H9 (cell line): ENCODE measurements around the gene SOX12. TPM values are rescaled to one million over a fixed set of nuclear protein-coding genes. Genes with fewer than 3 reads are reported as not detected.

Experiments used
- DNase-seq: peaks from one replicate; pipeline ENCODE4 v3.0.0-alpha.2; 2017
- H2AFZ ChIP-seq: one replicate; pipeline ENCODE4 v1.6.1; 2013; ENCODE audit warnings: mild to moderate bottlenecking, low read length, control low read depth, moderate library complexity
- H2AK5ac ChIP-seq: 2 replicates; pipeline ENCODE4 v1.6.1; 2013; ENCODE audit warnings: low read length, control low read depth, mixed read lengths; ENCODE audit not compliant: insufficient read length
- H2BK120ac ChIP-seq: one replicate; pipeline ENCODE4 v1.6.1; 2013; ENCODE audit warnings: low read depth, mild to moderate bottlenecking, low read length, control low read depth, inconsistent platforms; ENCODE audit not compliant: poor library complexity, severe bottlenecking
- H2BK12ac ChIP-seq: 2 replicates; pipeline ENCODE4 v1.6.1; 2013; ENCODE audit warnings: low read length, control low read depth, mixed read lengths, low read depth; ENCODE audit not compliant: insufficient read length
- H2BK15ac ChIP-seq: 2 replicates; pipeline ENCODE4 v1.6.1; 2013; ENCODE audit warnings: low read depth, low read length, control low read depth
- H2BK20ac ChIP-seq: one replicate; pipeline ENCODE4 v1.6.1; 2013; ENCODE audit warnings: low read depth, mild to moderate bottlenecking, low read length, control low read depth, inconsistent platforms; ENCODE audit not compliant: poor library complexity, severe bottlenecking
- H2BK5ac ChIP-seq: 2 replicates; pipeline ENCODE4 v1.6.1; 2013; ENCODE audit warnings: low read length, control low read depth, mixed read lengths; ENCODE audit not compliant: insufficient read length
- H3K14ac ChIP-seq: 2 replicates; pipeline ENCODE4 v1.6.1; 2013; ENCODE audit warnings: low read length, control low read depth; ENCODE audit not compliant: insufficient read depth
- H3K18ac ChIP-seq: 2 replicates; pipeline ENCODE4 v1.6.1; 2013; ENCODE audit warnings: low read depth, mild to moderate bottlenecking, mixed read lengths, low read length, control low read depth; ENCODE audit not compliant: insufficient read length
- H3K23ac ChIP-seq: 2 replicates; pipeline ENCODE4 v1.6.1; 2013; ENCODE audit warnings: low read length, control low read depth, mixed read lengths, low read depth; ENCODE audit not compliant: insufficient read length
- H3K23me2 ChIP-seq: 2 replicates; pipeline ENCODE4 v1.6.1; 2013; ENCODE audit warnings: low read depth, mild to moderate bottlenecking, mixed read lengths, low read length, control low read depth; ENCODE audit not compliant: insufficient read length, poor library complexity, severe bottlenecking
- H3K27ac ChIP-seq: 2 replicates; pipeline ENCODE4 v1.5.1; 2013; ENCODE audit warnings: low read length, control low read depth, mixed read lengths, low read depth; ENCODE audit not compliant: insufficient read length
- H3K27me3 ChIP-seq: 2 replicates; pipeline ENCODE4 v1.6.1; 2013; ENCODE audit warnings: low read length, control low read depth, inconsistent platforms; ENCODE audit not compliant: insufficient read depth
- H3K4ac ChIP-seq: 2 replicates; pipeline ENCODE4 v1.6.1; 2013; ENCODE audit warnings: low read depth, mild to moderate bottlenecking, control low read depth, inconsistent platforms, low read length, moderate library complexity
- H3K4me1 ChIP-seq: 2 replicates; pipeline ENCODE4 v1.6.1; 2013; ENCODE audit warnings: low read length, control low read depth, inconsistent platforms; ENCODE audit not compliant: insufficient read depth
- H3K4me2 ChIP-seq: 2 replicates; pipeline ENCODE4 v1.6.1; 2013; ENCODE audit warnings: low read length, control low read depth, mixed read lengths; ENCODE audit not compliant: insufficient read length, insufficient read depth
- H3K56ac ChIP-seq: 2 replicates; pipeline ENCODE4 v1.6.1; 2013; ENCODE audit warnings: low read depth, mild to moderate bottlenecking, mixed read lengths, low read length, control low read depth; ENCODE audit not compliant: insufficient read length
- H3K79me1 ChIP-seq: 2 replicates; pipeline ENCODE4 v1.6.1; 2013; ENCODE audit warnings: low read depth, mild to moderate bottlenecking, moderate library complexity, low read length, control low read depth, inconsistent platforms; ENCODE audit not compliant: insufficient read depth, poor library complexity, severe bottlenecking
- H3K79me2 ChIP-seq: 2 replicates; pipeline ENCODE4 v1.6.1; 2013; ENCODE audit warnings: low read length, control low read depth, inconsistent platforms; ENCODE audit not compliant: insufficient read depth
- H3K9ac ChIP-seq: 2 replicates; pipeline ENCODE4 v1.6.1; 2013; ENCODE audit warnings: low read length, control low read depth, mixed read lengths; ENCODE audit not compliant: insufficient read length; ENCODE audit errors: extremely low read depth
- H3K9me3 ChIP-seq: one replicate; pipeline ENCODE4 v1.6.1; 2013; ENCODE audit warnings: low read depth, low read length, inconsistent platforms; ENCODE audit not compliant: control insufficient read depth
- H3T11ph ChIP-seq: one replicate; pipeline ENCODE4 v1.6.1; 2013; ENCODE audit warnings: mild to moderate bottlenecking, low read length, control low read depth, inconsistent platforms
- H4K20me1 ChIP-seq: one replicate; pipeline ENCODE4 v1.6.1; 2013; ENCODE audit not compliant: control insufficient read depth, insufficient read length, insufficient read depth
- H4K5ac ChIP-seq: 2 replicates; pipeline ENCODE4 v1.6.1; 2013; ENCODE audit warnings: low read depth, mild to moderate bottlenecking, mixed read lengths, low read length, control low read depth; ENCODE audit not compliant: insufficient read length
- H4K8ac ChIP-seq: replicated peaks from 2 replicates; pipeline ENCODE4 v1.6.1; 2013; ENCODE audit warnings: low read length, control low read depth, mixed read lengths, low read depth; ENCODE audit not compliant: insufficient read length
- H4K91ac ChIP-seq: 2 replicates; pipeline ENCODE4 v1.6.1; 2013; ENCODE audit warnings: low read depth, mild to moderate bottlenecking, moderate library complexity, mixed read lengths, low read length, control low read depth; ENCODE audit not compliant: insufficient read length
- H3K27ac Mint-ChIP-seq, 3 experiments: 2 replicates in 2 of 3; 3 replicates in 1 of 3; pipeline ENCODE4 v1.8.0; 2020 to 2021; ENCODE audit warnings: mixed read lengths in 3 of 3, mild to moderate bottlenecking in 1 of 3, moderate library complexity in 1 of 3
- H3K27me3 Mint-ChIP-seq: 2 replicates; pipeline ENCODE4 v1.8.0; 2021; ENCODE audit warnings: low read depth, mild to moderate bottlenecking, moderate library complexity, mixed read lengths
- H3K36me3 Mint-ChIP-seq, 3 experiments: 2 replicates in 2 of 3; 3 replicates in 1 of 3; pipeline ENCODE4 v1.8.0; 2020 to 2021; ENCODE audit warnings: low read depth in 3 of 3, mixed read lengths in 3 of 3; ENCODE audit not compliant: insufficient read depth in 1 of 3
- H3K4me1 Mint-ChIP-seq, 2 experiments: 2 replicates each; pipeline ENCODE4 v1.8.0; 2020; ENCODE audit warnings: mixed read lengths in 2 of 2
- H3K4me3 Mint-ChIP-seq, 2 experiments: 2 replicates in 1 of 2; 3 replicates in 1 of 2; pipeline ENCODE4 v1.8.0; 2020 to 2021; ENCODE audit warnings: mild to moderate bottlenecking in 2 of 2, mixed read lengths in 2 of 2, moderate library complexity in 1 of 2
- H3K9me3 Mint-ChIP-seq, 2 experiments: 2 replicates in 1 of 2; 3 replicates in 1 of 2; pipeline ENCODE4 v1.8.0; 2020; ENCODE audit warnings: mild to moderate bottlenecking in 2 of 2, mixed read lengths in 2 of 2, moderate library complexity in 1 of 2
- CTCF ChIP-seq: fragments of 200-600 bp; sonication (generic); conservative IDR thresholded peaks from 3 replicates; pipeline ENCODE4 v1.8.0; 2021; ENCODE audit warnings: antibody characterized with exemption, mild to moderate bottlenecking
- WGBS: extraction: QIAGEN DNeasy Blood & Tissue Kit; methylation state at CpG from one replicate; pipeline ENCODE4 v1.1.7; 2013; ENCODE audit warnings: missing lambda C conversion rate, low lambda C conversion rate, mixed read lengths; ENCODE audit not compliant: insufficient read length; ENCODE audit errors: extremely low coverage; 5-methylcytosine and 5-hydroxymethylcytosine counted together
- total RNA-seq: library from RNA; stranded (reverse); gene quantifications from 2 replicates; pipeline ENCODE4 v1.2.1, GENCODE V29; 2021

SOX12 gene
- total RNA-seq, 1 experiment from 2014 or later = 54.4 TPM

DNA sequence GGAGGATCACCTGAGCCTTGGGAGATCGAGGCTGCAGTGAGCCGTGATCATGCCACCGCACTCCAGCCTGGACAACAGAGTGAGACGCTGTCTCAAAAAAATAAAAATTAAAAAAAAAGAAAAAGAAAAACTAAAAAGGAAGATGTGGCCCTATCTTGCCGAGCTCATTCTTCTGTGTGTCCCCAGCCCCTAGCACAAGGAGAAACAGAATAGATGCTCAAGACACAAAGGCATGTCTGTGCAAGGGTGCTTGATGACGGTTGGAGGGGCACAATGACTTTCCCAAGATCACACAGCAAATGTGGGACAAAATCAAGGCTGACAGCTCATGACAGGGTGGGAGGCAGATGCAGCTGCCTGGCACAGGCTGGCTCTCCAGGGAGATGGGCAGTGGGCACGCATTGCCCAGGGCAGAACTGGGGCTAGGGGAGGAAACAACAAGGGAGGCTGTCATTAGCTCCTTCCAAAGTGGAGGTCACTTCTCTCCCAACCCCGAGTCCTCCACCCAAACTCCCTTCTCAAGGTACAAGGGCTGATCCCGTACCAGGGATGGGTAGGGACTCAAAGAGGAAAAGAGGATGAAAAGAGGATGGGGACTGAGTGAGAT is 20.8 kb downstream of the SOX12 start:
- H4K91ac ChIP-seq = no peak overlapping the region
- H3K4me1 ChIP-seq = no peaks in the 10 kb centered on the region; the same call in 1 of the 2 replicates
- no peak overlapping the region for H2BK15ac ChIP-seq
- peak overlapping the region; percentile 98 for H3K4me2 ChIP-seq
- H3K23me2 ChIP-seq = peaks cover 18% of the 10 kb centered on the region
- no peak overlapping the region for H2BK20ac ChIP-seq
- H2AK5ac ChIP-seq = no peak overlapping the region
- H3K27ac ChIP-seq = no peak overlapping the region
- H4K8ac ChIP-seq = no peak overlapping the region
- DNase-seq = no peak
- H3K56ac ChIP-seq = no peak overlapping the region
- H3K9ac ChIP-seq = no peak overlapping the region
- Mint-ChIP-seq H3K36me3 (peaks cover 0 to 4% (median 3%) of the 10 kb centered on the region in 3 experiments; a peak in 6 of 7 replicates), H3K27me3 (peaks cover 28% of the 10 kb centered on the region), H3K4me1 (peaks cover 15 to 23% of the 10 kb centered on the region in 2 experiments), H3K4me3 (peak overlapping the region; percentile 86 to 89), H3K9me3 (no peaks in the 10 kb centered on the region; a peak in 1 of 5 replicates), H3K27ac (peak overlapping the region in 2 of 3 experiments; percentile 91 to 96; a peak in 4 of 7 replicates)
- H3K4ac ChIP-seq = no peak overlapping the region
- no peak for TF ChIP-seq CTCF
- no peak overlapping the region for H3T11ph ChIP-seq
- H4K20me1 ChIP-seq = no peaks in the 10 kb centered on the region
- H3K27me3 ChIP-seq = no peaks in the 10 kb centered on the region
- no CpG with 5 or more reads among the region's 9 CpGs for WGBS
- H3K79me1 ChIP-seq = no peaks in the 10 kb centered on the region
- no peak overlapping the region for H4K5ac ChIP-seq
- H3K23ac ChIP-seq = no peak overlapping the region
- H3K9me3 ChIP-seq = no peaks in the 10 kb centered on the region
- H3K14ac ChIP-seq = no peak overlapping the region
- no peaks in the 10 kb centered on the region for H3K79me2 ChIP-seq
- no peak overlapping the region for H2AFZ ChIP-seq
- H2BK12ac ChIP-seq = no peak overlapping the region
- H3K18ac ChIP-seq = no peak overlapping the region
- no peak overlapping the region for H2BK5ac ChIP-seq
- H2BK120ac ChIP-seq = no peak overlapping the region
